ENCODE results near the gene LRP8.

DNA sequence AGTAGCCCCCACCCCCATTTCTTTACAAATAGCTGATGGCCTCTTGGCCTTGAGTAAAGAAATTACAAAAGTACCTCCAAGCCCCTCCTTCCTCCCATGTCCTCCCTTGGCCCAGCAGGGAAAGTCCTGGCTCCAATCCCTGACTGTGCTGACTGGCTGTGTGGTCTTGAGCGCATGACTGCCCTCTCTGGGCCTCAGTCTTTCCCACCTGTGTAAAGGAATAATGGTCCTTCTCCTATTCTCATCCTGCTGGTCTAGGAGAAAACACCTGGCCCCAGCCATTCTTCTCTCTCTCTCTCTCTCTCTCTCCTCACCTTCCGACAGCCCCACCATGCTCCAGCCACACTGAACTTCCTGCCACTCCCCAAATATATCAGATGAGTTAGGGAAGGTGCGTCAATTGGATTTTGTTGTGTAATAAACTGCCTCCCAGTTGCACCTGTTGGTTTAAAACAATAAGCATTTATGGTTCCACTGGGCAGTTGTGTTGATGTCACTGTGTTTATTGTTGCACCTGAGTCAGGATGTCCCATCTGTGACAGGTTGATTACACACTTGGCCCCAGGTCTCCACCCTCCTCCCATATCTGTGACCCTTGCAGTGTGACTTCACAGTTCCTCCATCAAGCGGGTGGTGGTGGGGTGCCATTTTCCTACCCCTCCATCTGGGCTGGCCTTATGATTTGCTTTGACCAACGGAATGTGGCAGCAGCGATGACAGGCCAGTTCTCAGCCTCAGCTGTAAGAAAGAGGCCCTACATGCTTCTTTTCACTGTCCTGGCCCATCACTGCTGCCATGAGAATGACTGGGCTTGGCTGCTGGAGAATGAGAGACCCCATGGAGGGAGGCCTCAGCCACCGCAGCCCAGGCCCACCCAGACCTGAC lies 22.3 kb upstream of the LRP8 start:
- TF ChIP-seq, protein P1, sequence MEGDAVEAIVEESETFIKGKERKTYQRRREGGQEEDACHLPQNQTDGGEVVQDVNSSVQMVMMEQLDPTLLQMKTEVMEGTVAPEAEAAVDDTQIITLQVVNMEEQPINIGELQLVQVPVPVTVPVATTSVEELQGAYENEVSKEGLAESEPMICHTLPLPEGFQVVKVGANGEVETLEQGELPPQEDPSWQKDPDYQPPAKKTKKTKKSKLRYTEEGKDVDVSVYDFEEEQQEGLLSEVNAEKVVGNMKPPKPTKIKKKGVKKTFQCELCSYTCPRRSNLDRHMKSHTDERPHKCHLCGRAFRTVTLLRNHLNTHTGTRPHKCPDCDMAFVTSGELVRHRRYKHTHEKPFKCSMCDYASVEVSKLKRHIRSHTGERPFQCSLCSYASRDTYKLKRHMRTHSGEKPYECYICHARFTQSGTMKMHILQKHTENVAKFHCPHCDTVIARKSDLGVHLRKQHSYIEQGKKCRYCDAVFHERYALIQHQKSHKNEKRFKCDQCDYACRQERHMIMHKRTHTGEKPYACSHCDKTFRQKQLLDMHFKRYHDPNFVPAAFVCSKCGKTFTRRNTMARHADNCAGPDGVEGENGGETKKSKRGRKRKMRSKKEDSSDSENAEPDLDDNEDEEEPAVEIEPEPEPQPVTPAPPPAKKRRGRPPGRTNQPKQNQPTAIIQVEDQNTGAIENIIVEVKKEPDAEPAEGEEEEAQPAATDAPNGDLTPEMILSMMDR (IDR thresholded peaks at IDR 0.05; ENCODE audit: insufficient read depth, low read depth, low read length): no peak
- TF ChIP-seq EZH2 (IDR thresholded peaks at IDR 0.05; ENCODE audit: insufficient read depth, low read length): no peak

Data from astrocyte (in vitro differentiated cells and primary cell).